HepG2 (cell line): Measurements from ENCODE around the gene CADM1. TPM values are rescaled to one million over a fixed set of nuclear protein-coding genes. Genes with fewer than 3 reads are reported as not detected.

Experiments used
- ELF3 ChIP-seq: IDR thresholded peaks from 2 replicates; pipeline ENCODE4 v1.6.1; 2016; ENCODE audit warnings: missing genetic modification reagents, missing compliant biosample characterization
- FIP1L1 ChIP-seq: fragments of 200-400 bp; formaldehyde crosslinking; IDR thresholded peaks from 2 replicates; pipeline ENCODE4 v1.6.1; 2018; ENCODE audit warnings: low read depth, mild to moderate bottlenecking, low read length, moderate library complexity, borderline replicate concordance; ENCODE audit not compliant: insufficient read depth
- GATA4 ChIP-seq: sonication (generic); IDR thresholded peaks from 2 replicates; pipeline ENCODE4 v1.6.1; 2016; ENCODE audit warnings: antibody characterized with exemption, low read depth, borderline replicate concordance
- KLF16 ChIP-seq, 2 experiments: sonication (generic) in 1 of 2; formaldehyde crosslinking in 1 of 2; IDR thresholded peaks; 2 replicates each; pipeline versions ENCODE4 v1.6.1 to v1.8.0; 2016 to 2023; ENCODE audit warnings: missing genetic modification reagents in 2 of 2, missing compliant biosample characterization in 1 of 2
- MXI1 ChIP-seq: IDR thresholded peaks from 3 replicates; pipeline ENCODE4 v1.6.1; 2012; ENCODE audit warnings: low read depth, low read length, inconsistent platforms, borderline replicate concordance
- PHB2 ChIP-seq: fragments of 450-650 bp; IDR thresholded peaks from 2 replicates; pipeline ENCODE4 v1.6.1; 2018; ENCODE audit not compliant: partially characterized antibody
- POLR2G ChIP-seq: fragments of 200-400 bp; formaldehyde crosslinking; IDR thresholded peaks from 2 replicates; pipeline ENCODE4 v1.6.1; 2018; ENCODE audit warnings: mild to moderate bottlenecking, low read depth, low read length, moderate library complexity
- ZNF850 ChIP-seq: sonication (generic); formaldehyde crosslinking; conservative IDR thresholded peaks from 2 replicates; pipeline ENCODE4 v1.9.0; 2021; ENCODE audit warnings: mild to moderate bottlenecking, missing genetic modification reagents
- ZSCAN31 ChIP-seq: sonication (generic); formaldehyde crosslinking; IDR thresholded peaks from 2 replicates; pipeline ENCODE4 v1.5.0; 2020; ENCODE audit warnings: low read depth, mild to moderate bottlenecking, missing genetic modification reagents
- polyA plus RNA-seq, 8 experiments: library from polyadenylated mRNA; depleted of rRNA in 3 of 8; stranded (reverse) in 7 of 8; unstranded in 1 of 8; fragments of >200 nt; fragmentation: Illumina TruSeq in 4 of 8; extraction: Trizol in 4 of 8; gene quantifications; 2 replicates each; pipeline versions ENCODE4 v1.2.1 to v1.2.3, GENCODE V29; 2011 to 2016; ENCODE audit warnings: low read depth in 4 of 8, missing spikeins in 1 of 8, mixed read lengths in 1 of 8; ENCODE audit not compliant: insufficient read depth in 1 of 8
- total RNA-seq, 5 experiments: library from RNA; depleted of rRNA; stranded (reverse); fragments of >200 nt; fragmentation: Illumina TruSeq; extraction: Trizol; gene quantifications; 2 replicates each; pipeline ENCODE4 v1.2.3, GENCODE V29; 2016; ENCODE audit warnings: low read depth in 1 of 5
- TF ChIP-seq, protein P1 (sequence below), 2 experiments: sonication (generic) in 1 of 2; formaldehyde crosslinking in 1 of 2; IDR thresholded peaks; 2 replicates each; pipeline versions ENCODE4 v1.6.1 to v1.9.0; 2014 to 2022; ENCODE audit warnings: antibody characterized with exemption in 1 of 2, borderline replicate concordance in 1 of 2, inconsistent platforms in 1 of 2, low read depth in 1 of 2, missing genetic modification reagents in 1 of 2
- TF ChIP-seq, protein P2 (sequence below): sonication (generic); formaldehyde crosslinking; IDR thresholded peaks from 2 replicates; pipeline ENCODE4 v1.5.0; 2020; ENCODE audit warnings: mild to moderate bottlenecking, missing genetic modification reagents
- TF ChIP-seq, protein P3 (sequence below): sonication (generic); formaldehyde crosslinking; IDR thresholded peaks from 2 replicates; pipeline ENCODE4 v1.4.0; 2020; ENCODE audit warnings: missing genetic modification reagents, borderline replicate concordance
- TF ChIP-seq, protein P4 (sequence below): sonication (generic); formaldehyde crosslinking; IDR thresholded peaks from 2 replicates; pipeline ENCODE4 v1.8.0; 2022; ENCODE audit warnings: mild to moderate bottlenecking, missing genetic modification reagents, borderline replicate concordance

CADM1 gene
- total and polyA plus RNA-seq, 2 of the 13 experiments (the other 11 are each of a cell fraction or from before 2014, with no cell fraction given) = 71.3 to 122 TPM

DNA sequence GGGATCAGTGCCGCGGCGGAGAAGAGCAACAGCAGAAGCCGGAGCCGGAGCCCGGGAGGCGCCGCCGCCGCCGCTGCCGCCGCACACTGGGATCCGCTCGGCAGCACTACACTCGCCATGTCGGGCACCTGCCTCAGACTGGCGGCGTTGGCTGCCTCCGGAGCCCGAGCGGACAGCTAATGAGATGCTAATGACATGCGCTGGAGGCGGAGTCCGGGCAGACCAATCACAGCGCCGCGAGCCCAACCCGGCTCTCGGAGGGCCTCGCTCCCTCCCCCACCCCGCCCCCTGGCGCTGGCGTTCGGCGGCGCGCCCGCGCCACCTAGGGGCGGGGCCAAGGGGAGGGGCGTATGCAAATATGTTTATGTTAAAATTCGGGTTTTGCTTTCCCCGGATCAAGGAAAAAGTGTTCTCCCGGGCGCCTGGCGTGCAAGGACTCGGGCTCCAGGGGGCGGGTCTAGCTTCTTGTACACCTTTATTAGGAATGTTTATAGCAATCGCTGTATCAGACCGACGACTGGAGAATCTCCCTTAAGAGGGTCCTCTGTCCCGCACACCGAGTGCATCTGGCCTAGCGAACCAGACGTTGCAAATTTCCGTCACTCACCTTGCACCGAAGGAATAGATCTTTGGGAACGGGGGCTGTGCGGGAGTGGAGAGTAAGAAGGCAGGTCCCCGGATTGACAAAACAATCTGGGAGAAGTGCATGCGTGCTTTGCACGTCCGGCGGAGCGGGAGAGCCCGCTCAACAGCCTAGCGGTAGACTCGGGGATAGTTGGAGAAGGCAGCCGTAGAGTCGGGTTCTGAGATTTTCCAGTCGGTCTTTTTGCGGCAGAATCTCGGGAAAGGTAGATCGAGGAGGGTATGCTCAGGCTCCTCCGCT is at the start of gene CADM1 (continued):
- TF ChIP-seq MXI1 (peak; percentile 62; the same call in 1 of the 3 replicates), FIP1L1 (no peak), GATA4 (0 out of 2 replicates have a peak, but pooled peaks have one; percentile 82), PHB2 (no peak), ZNF850 (CRISPR knock-in tag) (no peak), POLR2G (peak; percentile 96), KLF16 (CRISPR knock-in tag; IDR thresholded peaks at IDR 0.05) (peak in 1 of 2 experiments; percentile 84; a peak in 2 of 4 replicates), ELF3 (CRISPR knock-in tag) (peak; percentile 47; the same call in 1 of the 2 replicates), ZSCAN31 (CRISPR knock-in tag) (peak; percentile 42; the same call in 1 of the 2 replicates)
- TF ChIP-seq, protein P1, sequence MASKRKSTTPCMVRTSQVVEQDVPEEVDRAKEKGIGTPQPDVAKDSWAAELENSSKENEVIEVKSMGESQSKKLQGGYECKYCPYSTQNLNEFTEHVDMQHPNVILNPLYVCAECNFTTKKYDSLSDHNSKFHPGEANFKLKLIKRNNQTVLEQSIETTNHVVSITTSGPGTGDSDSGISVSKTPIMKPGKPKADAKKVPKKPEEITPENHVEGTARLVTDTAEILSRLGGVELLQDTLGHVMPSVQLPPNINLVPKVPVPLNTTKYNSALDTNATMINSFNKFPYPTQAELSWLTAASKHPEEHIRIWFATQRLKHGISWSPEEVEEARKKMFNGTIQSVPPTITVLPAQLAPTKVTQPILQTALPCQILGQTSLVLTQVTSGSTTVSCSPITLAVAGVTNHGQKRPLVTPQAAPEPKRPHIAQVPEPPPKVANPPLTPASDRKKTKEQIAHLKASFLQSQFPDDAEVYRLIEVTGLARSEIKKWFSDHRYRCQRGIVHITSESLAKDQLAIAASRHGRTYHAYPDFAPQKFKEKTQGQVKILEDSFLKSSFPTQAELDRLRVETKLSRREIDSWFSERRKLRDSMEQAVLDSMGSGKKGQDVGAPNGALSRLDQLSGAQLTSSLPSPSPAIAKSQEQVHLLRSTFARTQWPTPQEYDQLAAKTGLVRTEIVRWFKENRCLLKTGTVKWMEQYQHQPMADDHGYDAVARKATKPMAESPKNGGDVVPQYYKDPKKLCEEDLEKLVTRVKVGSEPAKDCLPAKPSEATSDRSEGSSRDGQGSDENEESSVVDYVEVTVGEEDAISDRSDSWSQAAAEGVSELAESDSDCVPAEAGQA (IDR thresholded peaks at IDR 0.05; ENCODE audit: low read depth) = 0 out of 2 replicates have a peak, but pooled peaks have one; percentile 23
- TF ChIP-seq, protein P1 (CRISPR knock-in tag; IDR thresholded peaks at IDR 0.05; ENCODE audit: borderline replicate concordance) = no peak
- TF ChIP-seq, protein P2, sequence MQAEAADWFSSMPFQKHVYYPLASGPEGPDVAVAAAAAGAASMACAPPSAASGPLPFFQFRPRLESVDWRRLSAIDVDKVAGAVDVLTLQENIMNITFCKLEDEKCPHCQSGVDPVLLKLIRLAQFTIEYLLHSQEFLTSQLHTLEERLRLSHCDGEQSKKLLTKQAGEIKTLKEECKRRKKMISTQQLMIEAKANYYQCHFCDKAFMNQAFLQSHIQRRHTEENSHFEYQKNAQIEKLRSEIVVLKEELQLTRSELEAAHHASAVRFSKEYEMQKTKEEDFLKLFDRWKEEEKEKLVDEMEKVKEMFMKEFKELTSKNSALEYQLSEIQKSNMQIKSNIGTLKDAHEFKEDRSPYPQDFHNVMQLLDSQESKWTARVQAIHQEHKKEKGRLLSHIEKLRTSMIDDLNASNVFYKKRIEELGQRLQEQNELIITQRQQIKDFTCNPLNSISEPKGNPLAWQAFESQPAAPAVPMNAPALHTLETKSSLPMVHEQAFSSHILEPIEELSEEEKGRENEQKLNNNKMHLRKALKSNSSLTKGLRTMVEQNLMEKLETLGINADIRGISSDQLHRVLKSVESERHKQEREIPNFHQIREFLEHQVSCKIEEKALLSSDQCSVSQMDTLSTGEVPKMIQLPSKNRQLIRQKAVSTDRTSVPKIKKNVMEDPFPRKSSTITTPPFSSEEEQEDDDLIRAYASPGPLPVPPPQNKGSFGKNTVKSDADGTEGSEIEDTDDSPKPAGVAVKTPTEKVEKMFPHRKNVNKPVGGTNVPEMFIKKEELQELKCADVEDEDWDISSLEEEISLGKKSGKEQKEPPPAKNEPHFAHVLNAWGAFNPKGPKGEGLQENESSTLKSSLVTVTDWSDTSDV (CRISPR knock-in tag) = 0 out of 2 replicates have a peak, but pooled peaks have one; percentile 38
- TF ChIP-seq, protein P3, sequence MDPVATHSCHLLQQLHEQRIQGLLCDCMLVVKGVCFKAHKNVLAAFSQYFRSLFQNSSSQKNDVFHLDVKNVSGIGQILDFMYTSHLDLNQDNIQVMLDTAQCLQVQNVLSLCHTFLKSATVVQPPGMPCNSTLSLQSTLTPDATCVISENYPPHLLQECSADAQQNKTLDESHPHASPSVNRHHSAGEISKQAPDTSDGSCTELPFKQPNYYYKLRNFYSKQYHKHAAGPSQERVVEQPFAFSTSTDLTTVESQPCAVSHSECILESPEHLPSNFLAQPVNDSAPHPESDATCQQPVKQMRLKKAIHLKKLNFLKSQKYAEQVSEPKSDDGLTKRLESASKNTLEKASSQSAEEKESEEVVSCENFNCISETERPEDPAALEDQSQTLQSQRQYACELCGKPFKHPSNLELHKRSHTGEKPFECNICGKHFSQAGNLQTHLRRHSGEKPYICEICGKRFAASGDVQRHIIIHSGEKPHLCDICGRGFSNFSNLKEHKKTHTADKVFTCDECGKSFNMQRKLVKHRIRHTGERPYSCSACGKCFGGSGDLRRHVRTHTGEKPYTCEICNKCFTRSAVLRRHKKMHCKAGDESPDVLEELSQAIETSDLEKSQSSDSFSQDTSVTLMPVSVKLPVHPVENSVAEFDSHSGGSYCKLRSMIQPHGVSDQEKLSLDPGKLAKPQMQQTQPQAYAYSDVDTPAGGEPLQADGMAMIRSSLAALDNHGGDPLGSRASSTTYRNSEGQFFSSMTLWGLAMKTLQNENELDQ = peak; percentile 66
- TF ChIP-seq, protein P4, sequence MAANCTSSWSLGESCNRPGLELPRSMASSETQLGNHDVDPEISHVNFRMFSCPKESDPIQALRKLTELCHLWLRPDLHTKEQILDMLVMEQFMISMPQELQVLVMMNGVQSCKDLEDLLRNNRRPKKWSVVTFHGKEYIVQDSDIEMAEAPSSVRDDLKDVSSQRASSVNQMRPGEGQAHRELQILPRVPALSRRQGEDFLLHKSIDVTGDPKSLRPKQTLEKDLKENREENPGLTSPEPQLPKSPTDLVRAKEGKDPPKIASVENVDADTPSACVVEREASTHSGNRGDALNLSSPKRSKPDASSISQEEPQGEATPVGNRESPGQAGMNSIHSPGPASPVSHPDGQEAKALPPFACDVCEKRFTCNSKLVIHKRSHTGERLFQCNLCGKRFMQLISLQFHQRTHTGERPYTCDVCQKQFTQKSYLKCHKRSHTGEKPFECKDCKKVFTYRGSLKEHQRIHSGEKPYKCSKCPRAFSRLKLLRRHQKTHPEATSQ = 0 out of 2 replicates have a peak, but pooled peaks have one; percentile 40
